ENCODE data around the gene ANKRD16. TPM values are rescaled to one million over a fixed set of nuclear protein-coding genes. Genes with fewer than 3 reads are reported as not detected.
A peak's percentile ranks its signal among the peaks of the same experiment; 100 is the strongest.

Gene ANKRD16
- total RNA-seq, 1 donor from 2014 or later, result 5.9 TPM

- Histone ChIP-seq H3K27ac (peak overlapping the region; percentile 79), H3K4me2 (peak overlapping the region; percentile 44), H3K79me2 (ENCODE audit: low read depth) (peaks cover 92% of the 10 kb centered on the region), H4K20me1 (ENCODE audit: low read depth) (peaks cover 64% of the 10 kb centered on the region), H3K36me3 (no peaks in the 10 kb centered on the region), H3K27me3 (no peaks in the 10 kb centered on the region), H2AFZ (replicated peaks) (no peak overlapping the region), H3K4me3 (no peak overlapping the region), H3F3A (ENCODE audit: low read depth) (peaks cover 16% of the 10 kb centered on the region), H3K9me3 (ENCODE audit: low read depth) (no peaks in the 10 kb centered on the region), H3K4me1 (peaks cover 25% of the 10 kb centered on the region), H3K9ac (no peak overlapping the region)
- Mint-ChIP-seq H3K27ac (no peak overlapping the region), H3K27me3 (ENCODE audit: insufficient read depth, low read depth) (no peaks in the 10 kb centered on the region), H3K4me3 (no peak overlapping the region), H3K4me1 (peaks cover 16% of the 10 kb centered on the region), H3K9me3 (no peaks in the 10 kb centered on the region), H3K36me3 (peaks cover 32% of the 10 kb centered on the region)
- TF ChIP-seq EZH2phosphoT487 (IDR thresholded peaks at IDR 0.05) (no peak), EZH2 (IDR thresholded peaks at IDR 0.05) (no peak), CTCF (IDR thresholded peaks at IDR 0.05) (no peak)
- peak; percentile 21 for DNase-seq (ENCODE audit: low spot score)
Observed at GRCh38 chr10:5895804-5896203, 6.1 kb upstream of the ANKRD16 start.

GRCh38 chr10:5895365-5895764 is 5.7 kb upstream of the ANKRD16 start:
- Histone ChIP-seq H3K27me3 (no peaks in the 10 kb centered on the region), H3K36me3 (no peaks in the 10 kb centered on the region), H4K20me1 (ENCODE audit: low read depth) (peaks cover 68% of the 10 kb centered on the region), H3F3A (ENCODE audit: low read depth) (peaks cover 16% of the 10 kb centered on the region), H3K4me1 (peaks cover 26% of the 10 kb centered on the region), H3K27ac (no peak overlapping the region), H3K9ac (no peak overlapping the region), H3K9me3 (ENCODE audit: low read depth) (no peaks in the 10 kb centered on the region), H3K4me2 (no peak overlapping the region), H2AFZ (replicated peaks) (no peak overlapping the region), H3K4me3 (no peak overlapping the region), H3K79me2 (ENCODE audit: low read depth) (peaks cover 92% of the 10 kb centered on the region)
- Mint-ChIP-seq H3K27ac (no peak overlapping the region), H3K4me3 (no peak overlapping the region), H3K4me1 (peaks cover 19% of the 10 kb centered on the region), H3K9me3 (no peaks in the 10 kb centered on the region), H3K36me3 (peaks cover 32% of the 10 kb centered on the region), H3K27me3 (ENCODE audit: insufficient read depth, low read depth) (no peaks in the 10 kb centered on the region)
- TF ChIP-seq CTCF (IDR thresholded peaks at IDR 0.05) (no peak), EZH2 (IDR thresholded peaks at IDR 0.05) (no peak), EZH2phosphoT487 (IDR thresholded peaks at IDR 0.05) (no peak)
- no peak for DNase-seq (ENCODE audit: low spot score)

- Histone ChIP-seq H3K27me3 (no peaks in the 10 kb centered on the region), H3K9me3 (ENCODE audit: low read depth) (no peaks in the 10 kb centered on the region), H4K20me1 (ENCODE audit: low read depth) (peaks cover 68% of the 10 kb centered on the region), H3K27ac (no peak overlapping the region), H3K79me2 (ENCODE audit: low read depth) (peaks cover 87% of the 10 kb centered on the region), H3K9ac (no peak overlapping the region), H3K4me1 (peaks cover 26% of the 10 kb centered on the region), H3K4me2 (no peak overlapping the region), H2AFZ (replicated peaks) (no peak overlapping the region), H3K36me3 (no peaks in the 10 kb centered on the region), H3K4me3 (no peak overlapping the region), H3F3A (ENCODE audit: low read depth) (peaks cover 16% of the 10 kb centered on the region)
- Mint-ChIP-seq H3K27ac (no peak overlapping the region), H3K9me3 (no peaks in the 10 kb centered on the region), H3K36me3 (peaks cover 32% of the 10 kb centered on the region), H3K27me3 (ENCODE audit: insufficient read depth, low read depth) (no peaks in the 10 kb centered on the region), H3K4me3 (no peak overlapping the region), H3K4me1 (peaks cover 19% of the 10 kb centered on the region)
- TF ChIP-seq CTCF (IDR thresholded peaks at IDR 0.05) (no peak), EZH2 (IDR thresholded peaks at IDR 0.05) (no peak), EZH2phosphoT487 (IDR thresholded peaks at IDR 0.05) (no peak)
- DNase-seq (ENCODE audit: low spot score), result no peak
Observed at GRCh38 chr10:5894873-5895272, 5.2 kb upstream of the ANKRD16 start.
